IPS-18a (cell line): ENCODE measurements around the gene NCAPH2.

Experiments used
- H3K27ac ChIP-seq: one replicate; pipeline ENCODE4 v1.5.1; 2013; ENCODE audit warnings: low read length
- H3K27me3 ChIP-seq: one replicate; pipeline ENCODE4 v1.6.1; 2013; ENCODE audit warnings: mild to moderate bottlenecking, low read length; ENCODE audit not compliant: control insufficient read depth, insufficient read depth
- H3K36me3 ChIP-seq: one replicate; pipeline ENCODE4 v1.6.1; 2013; ENCODE audit warnings: low read depth, low read length; ENCODE audit not compliant: control insufficient read depth
- H3K4me1 ChIP-seq: one replicate; pipeline ENCODE4 v1.6.1; 2013; ENCODE audit warnings: low read depth, low read length; ENCODE audit not compliant: control insufficient read depth
- H3K4me3 ChIP-seq: one replicate; pipeline ENCODE4 v1.5.1; 2013; ENCODE audit warnings: low read length
- H3K9ac ChIP-seq: one replicate; pipeline ENCODE4 v1.6.1; 2013; ENCODE audit warnings: mild to moderate bottlenecking, low read length, moderate library complexity
- H3K9me3 ChIP-seq: one replicate; pipeline ENCODE4 v1.6.1; 2013; ENCODE audit warnings: low read depth, low read length; ENCODE audit not compliant: control insufficient read depth

The NCAPH2 gene

DNA sequence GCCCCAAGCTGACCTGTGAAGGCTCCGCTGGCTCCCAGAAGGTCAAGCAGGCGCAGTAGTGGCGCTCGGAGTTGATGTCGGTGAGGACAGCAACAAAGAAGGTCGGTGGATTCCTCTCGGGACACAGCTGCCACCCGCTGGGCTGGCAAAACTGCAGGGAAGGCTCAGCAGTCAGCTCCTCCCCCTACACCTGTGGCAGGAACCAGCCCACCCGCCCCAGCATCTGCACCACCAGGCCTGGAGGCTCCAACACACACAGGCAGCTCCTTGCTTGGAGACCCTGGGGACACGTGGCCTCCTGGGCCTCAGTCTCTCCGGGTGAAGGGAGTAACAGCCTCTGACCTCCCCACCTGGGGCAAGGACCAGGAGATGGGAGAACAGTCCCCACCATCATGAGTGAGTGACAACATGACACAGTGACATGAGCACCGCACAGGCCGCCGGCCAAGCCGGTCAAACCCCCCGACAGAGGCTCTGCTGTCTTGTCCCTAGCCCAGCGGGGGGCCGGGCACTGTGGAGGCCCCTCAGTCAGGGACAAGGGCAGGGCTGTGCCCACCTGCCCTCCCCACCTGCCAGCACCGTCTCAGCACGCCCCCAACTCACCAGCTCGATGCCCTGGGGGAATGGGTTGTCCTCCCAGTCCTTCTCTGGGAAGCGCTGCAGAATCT, 40.1 kb upstream of the NCAPH2 start:
- H3K27ac ChIP-seq, result no peak overlapping the region
- no peaks in the 10 kb centered on the region for H3K9me3 ChIP-seq
- H3K4me1 ChIP-seq, result no peaks in the 10 kb centered on the region
- H3K4me3 ChIP-seq, result no peak overlapping the region
- H3K27me3 ChIP-seq, result no peaks in the 10 kb centered on the region
- peaks cover 39% of the 10 kb centered on the region for H3K36me3 ChIP-seq
- no peak overlapping the region for H3K9ac ChIP-seq

DNA sequence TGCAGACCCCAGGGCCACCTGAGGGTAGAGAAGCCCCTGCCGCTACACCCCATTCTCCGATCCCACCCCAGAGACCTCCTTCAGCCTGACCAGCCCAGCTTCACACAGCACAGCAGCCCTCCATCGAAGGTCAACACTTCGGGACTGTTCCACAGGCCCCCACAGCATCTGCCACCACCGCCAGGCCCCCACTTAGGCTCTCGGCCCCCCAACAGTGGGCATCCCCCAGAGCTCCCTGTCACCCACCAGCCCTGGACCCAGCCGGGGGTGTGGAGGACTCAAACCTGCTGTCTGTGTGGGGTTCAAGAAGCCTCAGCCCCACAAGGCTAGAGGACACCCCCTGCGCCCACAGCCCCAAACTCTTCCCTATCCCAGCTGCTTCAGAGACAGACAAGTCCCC, 39.4 kb upstream of the NCAPH2 start:
- no peak overlapping the region for H3K4me3 ChIP-seq
- no peak overlapping the region for H3K9ac ChIP-seq
- H3K36me3 ChIP-seq, result peaks cover 34% of the 10 kb centered on the region
- no peaks in the 10 kb centered on the region for H3K27me3 ChIP-seq
- no peak overlapping the region for H3K27ac ChIP-seq
- H3K4me1 ChIP-seq, result peaks cover 2% of the 10 kb centered on the region
- no peaks in the 10 kb centered on the region for H3K9me3 ChIP-seq

DNA sequence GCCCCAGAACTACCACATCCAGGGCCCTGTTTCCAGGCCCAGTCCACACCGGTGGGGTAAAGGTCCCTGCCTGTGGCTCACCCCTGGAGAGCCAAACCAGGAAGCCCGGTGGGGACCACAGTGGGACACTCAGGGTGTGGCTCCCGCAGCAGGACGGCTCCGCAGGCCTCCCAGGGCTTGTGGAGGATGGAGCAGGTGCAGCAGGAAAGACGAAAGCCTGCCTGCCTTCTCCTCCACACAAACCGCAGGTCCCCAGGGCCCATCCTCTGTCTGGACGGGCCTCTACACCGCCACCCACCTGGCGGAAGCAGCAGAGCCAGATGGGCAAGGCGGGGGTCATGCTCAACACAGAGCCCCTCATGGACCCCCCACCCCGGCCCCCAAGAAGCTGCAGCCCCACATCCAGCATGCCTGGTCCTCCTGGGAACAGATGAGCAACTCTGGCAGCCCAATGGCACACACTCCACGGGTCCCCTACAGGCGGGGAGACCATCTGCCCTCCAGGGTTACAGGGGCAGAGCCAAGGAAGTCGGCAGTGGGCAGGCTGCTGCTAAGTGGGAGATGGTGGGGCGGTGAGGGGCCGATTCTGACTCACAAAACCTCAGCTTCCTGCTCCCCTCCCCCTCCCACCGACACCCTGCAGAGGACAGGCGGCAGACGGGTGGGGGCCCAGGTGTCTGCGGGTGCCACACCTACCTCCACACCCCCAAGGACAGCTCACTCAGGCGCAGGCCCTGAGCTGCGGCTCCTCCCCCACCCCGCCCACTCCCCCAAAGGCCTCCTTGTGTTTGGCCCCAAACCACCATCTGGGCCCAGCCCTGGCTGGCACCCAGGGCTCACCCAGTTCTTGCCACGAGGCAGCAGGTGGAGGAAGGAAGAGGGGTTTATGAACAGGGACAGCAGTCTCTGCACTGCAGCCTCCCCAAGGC, 38.4 kb upstream of the NCAPH2 start:
- Histone ChIP-seq H3K36me3 (peaks cover 25% of the 10 kb centered on the region), H3K4me3 (no peak overlapping the region), H3K9ac (no peak overlapping the region), H3K9me3 (no peaks in the 10 kb centered on the region), H3K4me1 (peaks cover 6% of the 10 kb centered on the region), H3K27ac (no peak overlapping the region), H3K27me3 (no peaks in the 10 kb centered on the region)

DNA sequence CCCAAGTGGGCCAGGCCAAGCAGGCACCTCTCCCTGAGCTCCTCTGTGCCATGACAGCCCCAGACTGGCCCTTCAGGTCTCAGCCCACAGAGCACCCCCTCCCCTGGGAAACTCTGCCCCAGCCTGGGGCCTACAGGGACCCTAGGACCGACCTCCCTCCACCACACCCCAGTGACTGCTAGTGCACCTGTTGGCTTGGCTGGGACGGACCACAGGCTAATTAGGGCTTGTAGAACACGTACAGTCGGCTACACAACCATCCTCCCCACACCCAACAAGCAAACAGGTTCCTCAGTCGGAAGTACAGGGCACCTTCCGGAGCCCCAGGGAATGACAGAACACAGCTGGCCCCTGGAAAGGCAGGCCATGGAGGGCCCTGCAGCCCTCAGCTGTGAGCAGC, 37.5 kb upstream of the NCAPH2 start:
- H3K27me3 ChIP-seq, result no peaks in the 10 kb centered on the region
- peaks cover 17% of the 10 kb centered on the region for H3K36me3 ChIP-seq
- H3K4me1 ChIP-seq, result peaks cover 9% of the 10 kb centered on the region
- no peak overlapping the region for H3K9ac ChIP-seq
- H3K9me3 ChIP-seq, result no peaks in the 10 kb centered on the region
- H3K4me3 ChIP-seq, result no peak overlapping the region
- H3K27ac ChIP-seq, result no peak overlapping the region

DNA sequence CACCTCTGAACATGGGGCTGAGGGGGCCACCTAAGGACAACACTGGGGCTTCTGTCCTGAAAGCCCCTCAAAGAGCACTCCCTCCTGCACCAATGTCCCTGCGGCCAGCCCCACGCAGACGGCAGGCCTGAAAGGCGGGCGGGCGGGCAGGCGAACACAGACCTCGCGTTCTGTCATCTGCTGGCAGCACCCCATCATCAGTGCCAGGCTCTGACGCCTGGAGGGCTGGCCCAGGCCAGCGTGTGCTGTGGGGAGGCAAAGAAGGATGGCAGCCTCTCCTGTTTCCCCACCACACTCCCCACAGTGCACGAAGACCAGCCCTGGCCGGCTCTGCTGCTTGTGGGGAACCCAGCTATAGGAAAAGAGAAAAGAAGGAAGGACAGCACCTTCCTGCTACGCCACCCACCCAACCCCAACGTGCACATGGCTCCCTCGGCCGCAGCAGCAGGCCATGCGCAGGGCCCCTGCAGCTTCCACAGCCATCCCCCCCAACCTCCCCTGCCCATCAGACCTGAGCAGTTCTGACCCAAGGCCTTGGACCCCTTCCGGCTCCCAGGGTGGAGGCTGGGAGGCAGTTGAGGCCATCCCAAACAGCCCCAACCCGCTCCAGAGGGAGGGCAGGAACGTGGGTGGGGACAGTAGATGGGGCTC, 36.7 kb upstream of the NCAPH2 start:
- no peaks in the 10 kb centered on the region for H3K9me3 ChIP-seq

DNA sequence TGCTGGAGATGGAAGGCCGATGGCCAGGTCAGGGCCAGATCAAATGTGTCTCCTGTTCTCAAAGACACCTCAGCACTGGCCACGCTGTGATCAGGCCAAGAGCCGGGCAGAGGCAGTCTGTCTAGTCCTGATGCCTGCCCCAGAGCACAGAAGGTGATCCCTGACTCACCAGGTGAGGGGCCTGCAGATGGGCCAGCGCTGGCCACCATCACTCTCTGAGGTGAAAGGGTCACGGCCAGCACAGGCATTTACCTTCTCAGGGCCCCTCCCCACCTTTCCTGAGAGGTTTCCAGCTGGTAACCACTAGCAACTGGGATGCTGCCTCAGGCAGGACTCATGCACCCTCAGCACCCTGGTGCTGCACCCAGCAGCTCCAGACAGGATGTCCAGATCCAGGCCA, 36.1 kb upstream of the NCAPH2 start:
- Histone ChIP-seq H3K36me3 (peaks cover 4% of the 10 kb centered on the region), H3K4me1 (peaks cover 11% of the 10 kb centered on the region), H3K27ac (no peak overlapping the region), H3K9ac (no peak overlapping the region), H3K9me3 (no peaks in the 10 kb centered on the region), H3K27me3 (no peaks in the 10 kb centered on the region), H3K4me3 (no peak overlapping the region)

More for the DNA sequence above, 36.7 kb upstream of the NCAPH2 start:
- no peak overlapping the region for H3K9ac ChIP-seq
- H3K4me1 ChIP-seq, result peaks cover 11% of the 10 kb centered on the region
- no peak overlapping the region for H3K4me3 ChIP-seq
- no peaks in the 10 kb centered on the region for H3K27me3 ChIP-seq
- peaks cover 11% of the 10 kb centered on the region for H3K36me3 ChIP-seq
- H3K27ac ChIP-seq, result no peak overlapping the region

DNA sequence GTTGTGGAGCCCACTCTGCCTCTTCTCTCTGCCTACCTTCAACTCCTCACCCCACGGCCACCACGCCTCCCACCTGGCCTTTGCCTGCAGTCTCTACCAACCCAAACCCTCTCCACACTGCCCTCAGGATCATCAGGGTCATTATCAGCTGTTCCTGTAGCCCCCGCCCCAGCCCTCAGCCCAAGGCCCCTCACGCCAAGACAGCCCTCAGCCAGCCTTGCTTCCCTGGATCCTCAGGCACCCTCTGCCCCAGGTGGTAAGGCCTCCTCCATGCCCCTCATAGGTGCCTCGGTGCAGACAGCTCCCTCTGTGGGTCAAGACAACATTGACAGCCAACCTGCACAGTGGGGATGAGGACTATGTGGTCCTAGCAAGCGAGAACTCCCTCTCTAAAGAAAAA, 34.9 kb upstream of the NCAPH2 start:
- H3K27ac ChIP-seq, result no peak overlapping the region
- H3K9ac ChIP-seq, result no peak overlapping the region
- H3K4me3 ChIP-seq, result no peak overlapping the region
- no peaks in the 10 kb centered on the region for H3K9me3 ChIP-seq
- H3K4me1 ChIP-seq, result peaks cover 11% of the 10 kb centered on the region
- no peaks in the 10 kb centered on the region for H3K27me3 ChIP-seq
- H3K36me3 ChIP-seq, result no peaks in the 10 kb centered on the region

DNA sequence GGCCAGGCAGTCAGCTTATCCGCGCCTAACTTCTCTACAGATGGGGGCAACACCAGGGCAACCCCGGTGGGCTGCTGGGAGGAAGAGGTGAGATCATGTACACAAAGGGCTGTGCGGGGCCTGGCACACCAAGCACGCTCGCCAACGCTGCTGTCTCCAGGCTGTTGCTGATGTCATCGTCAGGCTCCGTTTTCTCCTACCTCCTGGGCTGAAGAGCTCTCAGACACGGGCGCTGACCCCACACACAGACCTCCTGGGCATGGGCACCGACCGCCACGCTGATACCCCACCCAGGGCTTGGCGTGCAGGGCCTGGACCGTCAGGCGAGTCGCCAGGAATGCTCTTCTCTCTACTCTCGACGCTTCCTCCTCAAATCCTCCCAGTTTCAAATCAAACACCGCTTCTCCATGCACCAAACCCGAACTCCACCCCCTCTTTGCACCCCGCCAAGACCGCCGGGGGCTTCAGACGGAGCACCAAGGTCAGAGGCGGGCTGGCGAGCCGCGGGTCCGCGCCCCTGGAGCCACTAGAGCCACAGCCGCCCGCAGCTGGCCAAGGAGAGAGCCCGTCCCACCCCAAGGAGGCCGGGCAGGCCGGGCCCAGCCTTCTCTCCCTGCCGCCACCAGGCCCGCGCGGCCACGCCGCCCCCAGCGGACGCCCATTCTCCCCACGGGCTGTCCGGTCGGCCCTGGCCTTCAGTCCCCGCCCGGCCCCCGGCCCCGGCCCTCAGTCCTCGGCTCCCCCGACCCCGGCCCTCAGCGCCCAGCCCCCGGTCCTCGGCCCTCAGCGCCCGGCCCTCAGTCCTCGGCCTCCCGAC, 34.0 kb upstream of the NCAPH2 start:
- no peak overlapping the region for H3K27ac ChIP-seq
- H3K9ac ChIP-seq, result peak overlapping the region; percentile 39
- H3K36me3 ChIP-seq, result no peaks in the 10 kb centered on the region
- peaks cover 11% of the 10 kb centered on the region for H3K4me1 ChIP-seq
- H3K9me3 ChIP-seq, result no peaks in the 10 kb centered on the region
- H3K4me3 ChIP-seq, result peak overlapping the region; percentile 64
- H3K27me3 ChIP-seq, result no peaks in the 10 kb centered on the region

DNA sequence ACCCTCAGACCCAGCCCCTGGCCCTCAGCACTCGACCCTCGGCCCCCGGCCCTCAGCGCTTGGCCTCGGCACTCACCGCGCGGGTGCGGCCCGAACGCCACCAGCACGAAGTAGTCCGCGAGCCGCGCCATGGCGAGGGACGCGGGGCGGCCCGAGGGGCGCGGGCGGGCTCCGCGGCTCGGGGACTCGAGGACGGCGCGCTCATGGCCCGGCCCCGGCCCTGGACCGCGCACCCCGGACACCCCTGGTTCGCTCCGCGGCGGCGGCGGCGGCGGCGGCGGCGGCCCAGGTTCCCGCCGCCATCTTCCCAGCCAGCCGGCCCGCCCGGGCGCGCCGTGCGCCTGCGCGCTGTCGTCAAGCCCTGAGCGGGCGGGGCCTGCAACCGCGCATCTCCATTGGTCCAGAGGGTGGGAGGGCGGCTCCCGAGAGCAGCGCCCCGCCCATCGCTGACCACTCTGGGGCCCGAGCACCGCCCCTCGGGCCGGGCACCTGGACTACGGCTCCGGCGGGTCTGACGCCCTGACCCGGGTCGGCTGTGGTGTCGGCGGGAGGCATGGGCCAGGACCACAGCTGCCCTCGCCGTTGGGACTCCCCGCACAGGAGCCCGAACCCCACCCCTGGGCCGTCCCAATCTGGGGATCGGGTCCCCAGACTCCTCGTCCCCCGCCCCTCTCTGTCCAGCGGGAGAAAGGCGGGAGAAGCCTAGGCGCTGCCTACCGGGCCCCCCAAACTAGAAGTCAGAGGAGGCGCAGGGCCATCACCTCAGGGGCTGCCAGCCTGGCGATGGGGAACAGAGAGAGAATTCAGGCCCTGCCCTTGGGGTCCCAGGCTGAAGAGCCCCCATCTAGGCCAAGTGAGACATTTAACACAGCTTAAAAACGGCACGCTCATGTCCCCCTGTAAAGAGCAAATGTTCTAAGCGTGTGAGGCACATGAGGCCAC, 33.0 kb upstream of the NCAPH2 start, which contains the start of gene SBF1:
Gene SBF1 (minus strand): TSS at position 326 of the 942 bp plus-strand sequence. CDS start 195 bp downstream, at position 131.
- H3K9ac ChIP-seq, result peak within 1 kb of the TSS; percentile 39
- peaks cover 11% of the 10 kb centered on the region for H3K4me1 ChIP-seq
- H3K27me3 ChIP-seq, result peaks cover 8% of the 10 kb centered on the region
- H3K27ac ChIP-seq, result no peak within 1 kb of the TSS
- H3K4me3 ChIP-seq, result peak within 1 kb of the TSS; percentile 64
- no peaks in the 10 kb centered on the region for H3K36me3 ChIP-seq
- no peaks in the 10 kb centered on the region for H3K9me3 ChIP-seq

DNA sequence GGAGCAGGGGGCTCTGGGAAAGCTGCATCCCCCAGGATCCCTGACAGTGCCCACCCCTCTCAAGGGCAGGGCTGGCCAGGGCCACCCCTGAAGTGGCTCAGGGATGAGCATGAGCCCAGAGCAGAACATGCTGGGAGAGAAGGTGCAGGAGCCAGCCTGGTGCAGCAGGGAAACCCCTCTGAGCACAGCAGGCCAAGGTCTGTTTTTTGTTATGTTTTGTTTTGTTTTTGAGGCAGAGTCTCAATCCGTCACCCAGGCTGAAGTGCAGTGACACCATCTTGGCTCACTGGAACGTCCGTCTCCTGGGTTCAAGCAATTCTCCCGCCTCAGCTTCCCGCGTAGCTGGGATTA, 32.4 kb upstream of the NCAPH2 start:
- Histone ChIP-seq H3K4me3 (no peak overlapping the region), H3K36me3 (no peaks in the 10 kb centered on the region), H3K9ac (no peak overlapping the region), H3K4me1 (peaks cover 11% of the 10 kb centered on the region), H3K9me3 (no peaks in the 10 kb centered on the region), H3K27me3 (peaks cover 15% of the 10 kb centered on the region), H3K27ac (no peak overlapping the region)
